Neural crest cell (in vitro differentiated cells): ENCODE data around the gene AVEN. TPM values are rescaled to one million over a fixed set of nuclear protein-coding genes. Genes with fewer than 3 reads are reported as not detected.

Experiments
- DNase-seq: peaks from one replicate; pipeline ENCODE4 v3.0.0; 2021; ENCODE audit warnings: low read depth, mixed read lengths, low spot score
- H3K27ac Mint-ChIP-seq: one replicate; pipeline ENCODE4 v1.8.0; 2021; ENCODE audit warnings: mild to moderate bottlenecking, mixed read lengths; ENCODE audit not compliant: unreplicated experiment
- H3K27me3 Mint-ChIP-seq: 2 replicates; pipeline ENCODE4 v1.8.0; 2021; ENCODE audit warnings: low read depth, mild to moderate bottlenecking, mixed read lengths
- H3K36me3 Mint-ChIP-seq: 2 replicates; pipeline ENCODE4 v1.8.0; 2021; ENCODE audit warnings: low read depth, mild to moderate bottlenecking, mixed read lengths
- H3K4me1 Mint-ChIP-seq: 2 replicates; pipeline ENCODE4 v1.8.0; 2021; ENCODE audit warnings: mixed read lengths
- H3K4me3 Mint-ChIP-seq: one replicate; pipeline ENCODE4 v1.8.0; 2021; ENCODE audit warnings: mild to moderate bottlenecking, mixed read lengths
- H3K9me3 Mint-ChIP-seq: 2 replicates; pipeline ENCODE4 v1.8.0; 2021; ENCODE audit warnings: mixed read lengths
- CTCF ChIP-seq: fragments of 200-600 bp; sonication (generic); conservative IDR thresholded peaks from 2 replicates; pipeline ENCODE4 v1.5.0; 2021; ENCODE audit warnings: antibody characterized with exemption, mild to moderate bottlenecking
- total RNA-seq: library from RNA; stranded (reverse); gene quantifications from 2 replicates; pipeline ENCODE4 v1.2.1, GENCODE V29; 2021

The AVEN gene
- total RNA-seq, 1 donor from 2014 or later: 15.0 TPM

DNA sequence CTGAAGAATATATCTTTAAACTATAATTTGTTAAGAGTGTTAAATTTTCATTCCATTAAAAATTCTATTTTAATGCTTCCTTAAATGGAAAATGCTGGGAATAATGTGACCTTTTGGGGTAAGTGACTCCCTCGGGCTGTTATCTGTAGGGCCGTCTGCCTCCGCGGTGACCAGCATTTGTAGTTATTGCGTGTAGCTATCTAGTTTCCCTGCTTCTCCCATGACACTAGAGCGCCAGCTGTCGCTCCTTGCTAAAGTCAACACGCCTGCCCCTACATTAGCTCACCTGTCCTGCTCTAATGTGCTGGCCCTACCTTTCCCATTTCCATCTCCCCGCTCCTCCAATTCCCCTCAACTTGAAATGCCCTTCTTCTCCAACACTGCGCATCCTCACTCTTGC, 83.1 kb downstream of the AVEN start:
- Mint-ChIP-seq H3K36me3 (no peaks in the 10 kb centered on the region), H3K9me3 (no peaks in the 10 kb centered on the region), H3K4me1 (peaks cover 12% of the 10 kb centered on the region), H3K27me3 (no peaks in the 10 kb centered on the region), H3K4me3 (no peak overlapping the region), H3K27ac (no peak overlapping the region)
- no peak for TF ChIP-seq CTCF
- no peak for DNase-seq

DNA sequence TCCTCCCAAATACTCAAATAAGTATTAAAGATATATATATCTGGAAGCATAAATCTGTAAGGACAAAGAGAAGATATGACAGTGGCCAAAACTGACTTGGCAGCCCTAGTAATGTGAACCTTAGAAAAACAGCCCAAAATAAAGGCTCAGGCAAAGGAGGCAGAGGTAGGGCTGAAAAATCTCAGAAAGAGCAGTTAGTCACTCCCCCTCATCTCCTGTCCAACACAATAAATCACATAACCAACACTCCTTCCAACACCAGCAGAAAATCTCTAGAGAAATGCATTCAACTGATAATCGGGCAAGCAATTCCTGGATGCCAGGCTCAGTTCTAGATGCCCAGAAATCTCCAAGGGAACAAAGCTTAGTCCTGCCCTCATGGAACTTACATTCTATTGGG, 92.9 kb downstream of the AVEN start:
- Mint-ChIP-seq H3K27me3 (no peaks in the 10 kb centered on the region), H3K27ac (no peak overlapping the region), H3K9me3 (peaks cover 2% of the 10 kb centered on the region), H3K4me3 (no peak overlapping the region), H3K4me1 (no peaks in the 10 kb centered on the region), H3K36me3 (peaks cover 2% of the 10 kb centered on the region)
- no peak for DNase-seq
- no peak for TF ChIP-seq CTCF

DNA sequence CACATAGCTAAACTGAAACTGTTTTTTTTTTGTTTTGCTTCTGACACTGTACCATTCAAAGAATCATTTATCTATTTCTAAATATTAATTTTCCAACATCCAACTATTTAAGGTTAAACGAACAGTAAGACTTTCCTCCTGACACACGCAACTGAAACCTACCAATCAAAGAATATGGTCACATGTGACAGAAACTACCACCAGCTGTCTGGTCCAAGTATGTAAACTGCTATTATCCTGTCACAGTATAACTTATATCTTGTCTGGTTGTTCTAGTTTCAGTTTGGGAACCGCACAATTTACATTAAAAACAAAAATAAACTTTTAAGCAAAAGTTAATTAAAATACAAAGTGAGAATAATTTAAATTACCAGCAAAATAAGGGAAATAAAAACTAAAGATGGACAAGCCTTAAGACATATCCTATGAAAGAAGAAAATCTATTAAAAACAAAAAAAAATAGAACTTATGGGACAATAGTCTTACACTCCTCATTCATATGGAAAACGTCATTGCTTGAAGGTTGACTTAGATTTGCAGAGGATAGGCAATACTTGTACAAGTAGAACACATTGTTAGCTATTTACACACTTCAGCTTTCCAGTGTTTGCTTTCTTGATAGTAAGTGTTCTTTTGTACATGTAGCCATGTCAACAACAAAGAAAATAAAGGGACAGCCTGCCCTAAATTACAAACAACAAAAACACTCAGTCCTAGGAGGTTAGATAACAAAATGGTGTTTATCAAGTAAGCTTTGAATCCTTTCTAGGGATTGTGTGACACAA, 97.5 kb downstream of the AVEN start:
- no peaks in the 10 kb centered on the region for H3K4me1 Mint-ChIP-seq
- peaks cover 2% of the 10 kb centered on the region for H3K36me3 Mint-ChIP-seq
- H3K27me3 Mint-ChIP-seq: no peaks in the 10 kb centered on the region
- TF ChIP-seq CTCF: no peak
- no peak overlapping the region for H3K27ac Mint-ChIP-seq
- no peak overlapping the region for H3K4me3 Mint-ChIP-seq
- no peak for DNase-seq
- peaks cover 2% of the 10 kb centered on the region for H3K9me3 Mint-ChIP-seq

DNA sequence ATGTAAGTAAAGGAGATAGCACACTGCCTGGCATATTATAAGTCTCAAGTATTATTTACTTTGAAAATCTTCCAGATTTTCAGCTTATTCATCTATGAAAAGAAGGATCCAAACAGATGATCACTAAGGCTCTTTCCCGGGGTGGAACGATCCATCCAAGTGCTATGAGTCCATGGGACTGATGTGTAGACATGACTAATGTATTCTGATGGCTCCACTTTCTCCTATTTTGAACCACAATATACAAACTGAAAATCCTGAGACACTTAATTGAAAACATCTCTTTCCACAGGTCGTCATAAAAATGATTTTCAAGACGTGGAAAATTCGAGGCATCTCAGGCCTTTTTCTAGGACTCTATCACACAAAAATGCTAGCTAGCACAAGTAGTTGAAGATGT, 104.1 kb downstream of the AVEN start:
- DNase-seq: no peak
- H3K9me3 Mint-ChIP-seq: no peaks in the 10 kb centered on the region
- H3K4me1 Mint-ChIP-seq: no peaks in the 10 kb centered on the region
- H3K4me3 Mint-ChIP-seq: no peak overlapping the region
- no peaks in the 10 kb centered on the region for H3K36me3 Mint-ChIP-seq
- H3K27ac Mint-ChIP-seq: no peak overlapping the region
- no peaks in the 10 kb centered on the region for H3K27me3 Mint-ChIP-seq
- no peak for TF ChIP-seq CTCF

GRCh38 chr15:33934396-33934795, 104.6 kb downstream of the AVEN start:
- Mint-ChIP-seq H3K27me3 (no peaks in the 10 kb centered on the region), H3K36me3 (no peaks in the 10 kb centered on the region), H3K9me3 (no peaks in the 10 kb centered on the region), H3K4me1 (no peaks in the 10 kb centered on the region), H3K4me3 (no peak overlapping the region), H3K27ac (no peak overlapping the region)
- TF ChIP-seq CTCF: no peak
- no peak for DNase-seq
